GM12878 (cell line): ENCODE data around the gene TNFRSF6B. TPM values are rescaled to one million over a fixed set of nuclear protein-coding genes. Genes with fewer than 3 reads are reported as not detected.

Experiments
- ATAC-seq: fragments of 200-7000 bp; cut with Tn5 transposase; 3 replicates; pipeline ENCODE4 v1.9.1; 2020; ENCODE audit warnings: mild to moderate bottlenecking, moderate library complexity
- BruUV-seq: library from RNA; stranded (reverse); fragments of 400-500 nt; replicated peaks from 2 replicates; lab custom pipeline; 2021; lab: Mats Ljungman, UMichigan
- CTCF ChIA-PET: fragments of 300-600 bp; sonication (Branson Sonifier 250); formaldehyde crosslinking; extraction: SDS; loops from one replicate; lab custom pipeline; 2021; ENCODE audit warnings: inconsistent platforms; lab: Yijun Ruan, JAX
- POLR2A ChIA-PET: fragments of 350-600 bp; formaldehyde crosslinking; extraction: SDS; loops from one replicate; lab custom pipeline; 2021; ENCODE audit warnings: inconsistent platforms; lab: Charles Lee
- RAD21 ChIA-PET: fragments of 300-600 bp; sonication (Branson Sonifier 250); formaldehyde crosslinking; loops from one replicate; lab custom pipeline; 2023; ENCODE audit warnings: antibody characterized with exemption; ENCODE audit not compliant: unreplicated experiment; lab: Charles Lee
- SMC1A ChIA-PET: fragments of 300-600 bp; sonication (Branson Sonifier 250); formaldehyde crosslinking; loops from one replicate; lab custom pipeline; 2023; ENCODE audit not compliant: unreplicated experiment, uncharacterized antibody; lab: Charles Lee
- DNase-seq: peaks from one replicate; pipeline ENCODE4 v3.0.0-alpha.2; 2011; ENCODE audit warnings: low read depth, low spot score
- FAIRE-seq: peaks from 3 replicates; lab custom pipeline; 2011; peaks lifted over from hg19 to GRCh38; lab: Jason Lieb, UNC
- H2AFZ ChIP-seq: 2 replicates; pipeline ENCODE4 v1.6.0; 2011; ENCODE audit warnings: low read depth, low read length, control low read depth; ENCODE audit not compliant: control insufficient read depth
- H3K27ac ChIP-seq: 2 replicates; pipeline ENCODE4 v1.5.1; 2011; ENCODE audit warnings: control low read depth; ENCODE audit not compliant: control insufficient read depth, insufficient read depth
- H3K27me3 ChIP-seq, 2 experiments: replicated peaks in 1 of 2; 2 replicates each; pipeline versions ENCODE4 v1.6.0 to v1.6.1; 2011; ENCODE audit warnings: low read length in 1 of 2; ENCODE audit not compliant: control insufficient read depth in 2 of 2, insufficient read depth in 2 of 2
- H3K36me3 ChIP-seq, 2 experiments: 2 replicates each; pipeline ENCODE4 v1.5.1; 2011; ENCODE audit warnings: low read length in 1 of 2; ENCODE audit not compliant: control insufficient read depth in 2 of 2, insufficient read depth in 2 of 2
- H3K4me1 ChIP-seq: 2 replicates; pipeline ENCODE4 v1.6.1; 2011; ENCODE audit warnings: mild to moderate bottlenecking, low read length, moderate library complexity, mixed read lengths; ENCODE audit not compliant: control insufficient read depth, insufficient read depth
- H3K4me2 ChIP-seq: 2 replicates; pipeline ENCODE4 v1.6.0; 2011; ENCODE audit warnings: control low read depth; ENCODE audit not compliant: control insufficient read depth, insufficient read depth
- H3K4me3 ChIP-seq: fragments of 200-600 bp; sonication (generic); 2 replicates; pipeline ENCODE4 v1.5.1; 2016
- H3K79me2 ChIP-seq: 2 replicates; pipeline ENCODE4 v1.6.0; 2011; ENCODE audit warnings: low read length; ENCODE audit not compliant: control insufficient read depth, insufficient read depth
- H3K9ac ChIP-seq: 2 replicates; pipeline ENCODE4 v1.8.0; 2011; ENCODE audit warnings: low read length, control low read depth, mixed read lengths; ENCODE audit not compliant: control insufficient read depth, insufficient read depth
- H3K9me3 ChIP-seq: replicated peaks from 3 replicates; pipeline ENCODE4 v1.5.1; 2011; ENCODE audit warnings: mild to moderate bottlenecking, low read length; ENCODE audit not compliant: control insufficient read depth, insufficient read depth
- H4K20me1 ChIP-seq: 2 replicates; pipeline ENCODE4 v1.6.0; 2011; ENCODE audit not compliant: control insufficient read depth, insufficient read depth
- MTA2 ChIP-seq: fragments of 450-650 bp; IDR thresholded peaks from 2 replicates; pipeline ENCODE4 v1.6.1; 2016; ENCODE audit warnings: low read depth, mild to moderate bottlenecking, moderate library complexity
- MXI1 ChIP-seq: fragments of 150-350 bp; IDR thresholded peaks from 2 replicates; pipeline ENCODE4 v1.6.1; 2011; ENCODE audit warnings: low read depth, mild to moderate bottlenecking, inconsistent platforms, low read length, improper control_type of control experiment
- PAX5 ChIP-seq: IDR thresholded peaks from 2 replicates; pipeline ENCODE4 v1.6.1; 2011; ENCODE audit warnings: low read depth, low read length, borderline replicate concordance
- RUNX3 ChIP-seq: IDR thresholded peaks from 2 replicates; pipeline ENCODE4 v1.6.1; 2012; ENCODE audit warnings: low read length, inconsistent platforms
- SIX5 ChIP-seq: IDR thresholded peaks from 2 replicates; pipeline ENCODE4 v1.6.1; 2011; ENCODE audit warnings: mild to moderate bottlenecking, low read depth, low read length, moderate library complexity; ENCODE audit not compliant: severe bottlenecking
- SMAD5 ChIP-seq: IDR thresholded peaks from 2 replicates; pipeline ENCODE4 v1.6.1; 2016; ENCODE audit warnings: antibody characterized with exemption, low read depth
- SMARCA5 ChIP-seq: fragments of 450-650 bp; IDR thresholded peaks from 2 replicates; pipeline ENCODE4 v1.6.1; 2017; ENCODE audit warnings: mild to moderate bottlenecking
- TCF7 ChIP-seq: IDR thresholded peaks from 2 replicates; pipeline ENCODE4 v1.6.1; 2014; ENCODE audit warnings: antibody characterized with exemption, borderline replicate concordance
- ZNF217 ChIP-seq: fragments of 450-650 bp; IDR thresholded peaks from 2 replicates; pipeline ENCODE4 v1.6.1; 2017; ENCODE audit warnings: antibody characterized with exemption, mild to moderate bottlenecking
- ZNF274 ChIP-seq: IDR thresholded peaks from one replicate; pipeline ENCODE4 v1.8.0; 2011; ENCODE audit not compliant: insufficient read length, insufficient read depth
- WGBS: methylation state at CpG from one replicate; pipeline ENCODE4 v1.1.6; 2016; ENCODE audit warnings: low lambda C conversion rate; ENCODE audit not compliant: insufficient replicate concordance, insufficient coverage; ENCODE audit errors: missing lambda C conversion rate; 5-methylcytosine and 5-hydroxymethylcytosine counted together
- in situ Hi-C: fragments of 300-500 bp; cut with MboI; formaldehyde crosslinking; loops from 9 replicates; pipeline ENCODE4 v1.14.3; 2018; ENCODE audit warnings: mixed read lengths
- intact Hi-C: fragments of 100-400 bp; cut with micrococcal nuclease; formaldehyde crosslinking; loops from one replicate; pipeline ENCODE4 v1.14.2; 2022; ENCODE audit not compliant: unreplicated experiment
- polyA plus RNA-seq, 11 experiments: library from polyadenylated mRNA; depleted of rRNA in 4 of 11; unstranded in 6 of 11; stranded (reverse) in 5 of 11; fragments of >200 nt; fragmentation: Nextera tagmentation in 4 of 11; fragmentation: Illumina TruSeq in 1 of 11; extraction: Ambion mirVana in 4 of 11; extraction: Trizol in 1 of 11; gene quantifications; 1 replicate in 1 of 11; 2 replicates in 10 of 11; pipeline versions ENCODE4 v1.2.1 to v1.2.3, GENCODE V29; 2011 to 2016; ENCODE audit warnings: inconsistent platforms in 2 of 11, missing spikeins in 2 of 11, low read depth in 1 of 11
- total RNA-seq, 4 experiments: library from RNA; depleted of rRNA in 3 of 4; stranded (reverse); fragments of >200 nt in 3 of 4; fragmentation: Illumina TruSeq in 1 of 4; extraction: Trizol in 1 of 4; gene quantifications; 2 replicates each; pipeline versions ENCODE4 v1.2.1 to v1.2.3, GENCODE V29; 2013 to 2021
- TF ChIP-seq, protein P1 (sequence below): IDR thresholded peaks from 2 replicates; pipeline ENCODE4 v1.6.1; 2012; ENCODE audit warnings: low read depth, low read length, improper control_type of control experiment
- TF ChIP-seq, protein P2 (sequence below): IDR thresholded peaks from 2 replicates; pipeline ENCODE4 v1.6.1; 2012; ENCODE audit warnings: improper control_type of control experiment, low read depth, low read length; ENCODE audit not compliant: insufficient replicate concordance
- TF ChIP-seq, protein P3 (sequence below): IDR thresholded peaks from 2 replicates; pipeline ENCODE4 v1.6.1; 2012; ENCODE audit warnings: low read depth, low read length, improper control_type of control experiment
- TF ChIP-seq, protein P4 (sequence below): fragments of 150-350 bp; IDR thresholded peaks from 2 replicates; pipeline ENCODE4 v1.6.1; 2014; ENCODE audit warnings: mild to moderate bottlenecking, low read depth, low read length

The TNFRSF6B gene
- total and polyA plus RNA-seq, 10 of the 15 experiments (the other 5 are each of a cell fraction or from before 2014, with no cell fraction given), result 0.67 to 2.2 (median 1.8) TPM; not detected in 7

DNA sequence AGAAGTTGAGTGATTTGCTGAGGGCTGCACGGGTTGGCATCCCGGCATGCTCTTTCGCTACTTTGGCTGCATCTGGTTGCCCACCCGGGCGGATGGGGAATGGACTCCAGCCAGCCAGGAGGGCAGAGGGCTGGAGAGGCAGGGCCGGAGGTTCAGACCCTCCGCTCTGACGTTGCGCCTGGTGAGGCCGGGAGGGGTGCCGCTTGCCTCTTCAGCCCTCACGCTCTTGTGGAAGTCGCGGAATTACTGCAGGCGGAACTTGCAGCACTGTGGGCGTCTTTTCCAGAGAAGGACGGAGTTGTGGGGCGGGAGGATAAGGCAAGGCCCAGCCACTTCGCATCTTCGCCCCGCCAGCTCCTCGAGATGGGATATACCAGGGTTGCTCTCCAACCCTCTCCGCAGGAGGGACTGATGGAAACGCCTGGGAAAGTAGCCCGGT is 37.7 kb upstream of the TNFRSF6B start:
- peaks cover 8% of the 10 kb centered on the region for H3K4me1 ChIP-seq
- ATAC-seq (peak; percentile 51), DNase-seq (no peak), FAIRE-seq (no peak)
- peak overlapping the region; percentile 46 for H3K4me2 ChIP-seq
- H3K27ac ChIP-seq, result peak overlapping the region; percentile 84
- no peaks in the 10 kb centered on the region for H3K9me3 ChIP-seq
- peaks cover 0 to 6% of the 10 kb centered on the region in 2 experiments; a peak in 2 of 4 replicates for H3K36me3 ChIP-seq
- H2AFZ ChIP-seq, result peak overlapping the region; percentile 98
- intact Hi-C loops, result no loop called here
- peaks cover 10% of the 10 kb centered on the region for H3K79me2 ChIP-seq
- 8% methylated on average over 25 of the region's 25 CpGs for WGBS
- CTCF ChIA-PET, result interaction anchor here (0.7 to 2.2 kb wide), 9 partner anchors 11 to 380 kb away, joined by 3 to 10 read pairs (median 4); partner anchors contain the start of genes ARFRP1, PTK6, TPD52L2 and ZGPAT
- BruUV-seq, result no TSS peak
- H4K20me1 ChIP-seq, result no peaks in the 10 kb centered on the region
- POLR2A ChIA-PET, result interaction anchor here (0.8 to 1.5 kb wide), 6 partner anchors 7 to 297 kb away, joined by 3 to 13 read pairs (median 4); partner anchors contain the start of genes GMEB2, HELZ2, PTK6 and UCKL1
- peak overlapping the region; percentile 78 for H3K9ac ChIP-seq
- in situ Hi-C loops, result no loop called here
- SMC1A ChIA-PET, result interaction anchor here (1.0 to 1.8 kb wide), 3 partner anchors 17 to 207 kb away, joined by 3 to 13 read pairs (median 7); partner anchors contain the start of genes PTK6 and TPD52L2
- RAD21 ChIA-PET, result interaction anchor here (0.8 to 1.5 kb wide), 8 partner anchors 10 to 206 kb away, joined by 3 to 24 read pairs (median 4); partner anchors contain the start of genes ARFRP1, LIME1, PTK6 and TPD52L2
- H3K27me3 ChIP-seq, result peaks cover 0 to 7% of the 10 kb centered on the region in 2 experiments; a peak in 1 of 4 replicates
- H3K4me3 ChIP-seq, result peak overlapping the region; percentile 93
- TF ChIP-seq RUNX3, result no peak
- no peak for TF ChIP-seq SMAD5
- TF ChIP-seq, protein P1, sequence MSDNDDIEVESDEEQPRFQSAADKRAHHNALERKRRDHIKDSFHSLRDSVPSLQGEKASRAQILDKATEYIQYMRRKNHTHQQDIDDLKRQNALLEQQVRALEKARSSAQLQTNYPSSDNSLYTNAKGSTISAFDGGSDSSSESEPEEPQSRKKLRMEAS, result no peak
- no peak for TF ChIP-seq TCF7
- no peak for TF ChIP-seq ZNF274
- TF ChIP-seq, protein P2, sequence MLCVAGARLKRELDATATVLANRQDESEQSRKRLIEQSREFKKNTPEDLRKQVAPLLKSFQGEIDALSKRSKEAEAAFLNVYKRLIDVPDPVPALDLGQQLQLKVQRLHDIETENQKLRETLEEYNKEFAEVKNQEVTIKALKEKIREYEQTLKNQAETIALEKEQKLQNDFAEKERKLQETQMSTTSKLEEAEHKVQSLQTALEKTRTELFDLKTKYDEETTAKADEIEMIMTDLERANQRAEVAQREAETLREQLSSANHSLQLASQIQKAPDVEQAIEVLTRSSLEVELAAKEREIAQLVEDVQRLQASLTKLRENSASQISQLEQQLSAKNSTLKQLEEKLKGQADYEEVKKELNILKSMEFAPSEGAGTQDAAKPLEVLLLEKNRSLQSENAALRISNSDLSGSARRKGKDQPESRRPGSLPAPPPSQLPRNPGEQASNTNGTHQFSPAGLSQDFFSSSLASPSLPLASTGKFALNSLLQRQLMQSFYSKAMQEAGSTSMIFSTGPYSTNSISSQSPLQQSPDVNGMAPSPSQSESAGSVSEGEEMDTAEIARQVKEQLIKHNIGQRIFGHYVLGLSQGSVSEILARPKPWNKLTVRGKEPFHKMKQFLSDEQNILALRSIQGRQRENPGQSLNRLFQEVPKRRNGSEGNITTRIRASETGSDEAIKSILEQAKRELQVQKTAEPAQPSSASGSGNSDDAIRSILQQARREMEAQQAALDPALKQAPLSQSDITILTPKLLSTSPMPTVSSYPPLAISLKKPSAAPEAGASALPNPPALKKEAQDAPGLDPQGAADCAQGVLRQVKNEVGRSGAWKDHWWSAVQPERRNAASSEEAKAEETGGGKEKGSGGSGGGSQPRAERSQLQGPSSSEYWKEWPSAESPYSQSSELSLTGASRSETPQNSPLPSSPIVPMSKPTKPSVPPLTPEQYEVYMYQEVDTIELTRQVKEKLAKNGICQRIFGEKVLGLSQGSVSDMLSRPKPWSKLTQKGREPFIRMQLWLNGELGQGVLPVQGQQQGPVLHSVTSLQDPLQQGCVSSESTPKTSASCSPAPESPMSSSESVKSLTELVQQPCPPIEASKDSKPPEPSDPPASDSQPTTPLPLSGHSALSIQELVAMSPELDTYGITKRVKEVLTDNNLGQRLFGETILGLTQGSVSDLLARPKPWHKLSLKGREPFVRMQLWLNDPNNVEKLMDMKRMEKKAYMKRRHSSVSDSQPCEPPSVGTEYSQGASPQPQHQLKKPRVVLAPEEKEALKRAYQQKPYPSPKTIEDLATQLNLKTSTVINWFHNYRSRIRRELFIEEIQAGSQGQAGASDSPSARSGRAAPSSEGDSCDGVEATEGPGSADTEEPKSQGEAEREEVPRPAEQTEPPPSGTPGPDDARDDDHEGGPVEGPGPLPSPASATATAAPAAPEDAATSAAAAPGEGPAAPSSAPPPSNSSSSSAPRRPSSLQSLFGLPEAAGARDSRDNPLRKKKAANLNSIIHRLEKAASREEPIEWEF, result no peak
- TF ChIP-seq MTA2, result no peak
- TF ChIP-seq SIX5, result no peak
- TF ChIP-seq MXI1, result no peak
- TF ChIP-seq, protein P3, sequence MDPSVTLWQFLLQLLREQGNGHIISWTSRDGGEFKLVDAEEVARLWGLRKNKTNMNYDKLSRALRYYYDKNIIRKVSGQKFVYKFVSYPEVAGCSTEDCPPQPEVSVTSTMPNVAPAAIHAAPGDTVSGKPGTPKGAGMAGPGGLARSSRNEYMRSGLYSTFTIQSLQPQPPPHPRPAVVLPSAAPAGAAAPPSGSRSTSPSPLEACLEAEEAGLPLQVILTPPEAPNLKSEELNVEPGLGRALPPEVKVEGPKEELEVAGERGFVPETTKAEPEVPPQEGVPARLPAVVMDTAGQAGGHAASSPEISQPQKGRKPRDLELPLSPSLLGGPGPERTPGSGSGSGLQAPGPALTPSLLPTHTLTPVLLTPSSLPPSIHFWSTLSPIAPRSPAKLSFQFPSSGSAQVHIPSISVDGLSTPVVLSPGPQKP, result no peak
- TF ChIP-seq ZNF217, result no peak
- TF ChIP-seq SMARCA5, result no peak
- no peak for TF ChIP-seq PAX5
- TF ChIP-seq, protein P4, sequence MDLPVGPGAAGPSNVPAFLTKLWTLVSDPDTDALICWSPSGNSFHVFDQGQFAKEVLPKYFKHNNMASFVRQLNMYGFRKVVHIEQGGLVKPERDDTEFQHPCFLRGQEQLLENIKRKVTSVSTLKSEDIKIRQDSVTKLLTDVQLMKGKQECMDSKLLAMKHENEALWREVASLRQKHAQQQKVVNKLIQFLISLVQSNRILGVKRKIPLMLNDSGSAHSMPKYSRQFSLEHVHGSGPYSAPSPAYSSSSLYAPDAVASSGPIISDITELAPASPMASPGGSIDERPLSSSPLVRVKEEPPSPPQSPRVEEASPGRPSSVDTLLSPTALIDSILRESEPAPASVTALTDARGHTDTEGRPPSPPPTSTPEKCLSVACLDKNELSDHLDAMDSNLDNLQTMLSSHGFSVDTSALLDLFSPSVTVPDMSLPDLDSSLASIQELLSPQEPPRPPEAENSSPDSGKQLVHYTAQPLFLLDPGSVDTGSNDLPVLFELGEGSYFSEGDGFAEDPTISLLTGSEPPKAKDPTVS, result no peak
